Measurements from ENCODE around the gene HAND2. TPM values are rescaled to one million over a fixed set of nuclear protein-coding genes. Genes with fewer than 3 reads are reported as not detected.

Gene HAND2
- total RNA-seq, 4 donors from 2014 or later: 0.96 to 5.0 (median 3.3) TPM

DNA sequence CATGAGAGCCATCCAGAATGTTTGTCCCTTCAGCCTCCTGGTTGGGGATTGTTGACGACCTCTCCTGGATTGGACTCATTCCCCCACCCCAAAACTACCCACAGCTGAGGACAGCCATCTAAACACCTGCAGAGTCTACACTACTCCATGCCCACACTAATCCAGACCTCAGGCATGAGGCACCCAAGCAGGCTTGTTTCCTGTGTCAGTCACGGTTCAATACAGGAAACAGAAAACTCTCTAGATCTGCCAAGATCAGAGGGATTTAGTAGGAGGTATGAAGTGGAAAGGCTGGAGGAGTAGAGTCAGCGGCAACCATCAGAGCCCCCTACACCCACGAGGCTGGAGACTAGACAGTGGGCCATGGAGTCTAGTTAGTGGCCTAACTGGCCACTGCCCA is 37.7 kb downstream of the HAND2 start:
- WGBS: 71% methylated on average over 4 of the region's 4 CpGs
- no peak for DNase-seq (ENCODE audit: low spot score in 2 of 2)

DNA sequence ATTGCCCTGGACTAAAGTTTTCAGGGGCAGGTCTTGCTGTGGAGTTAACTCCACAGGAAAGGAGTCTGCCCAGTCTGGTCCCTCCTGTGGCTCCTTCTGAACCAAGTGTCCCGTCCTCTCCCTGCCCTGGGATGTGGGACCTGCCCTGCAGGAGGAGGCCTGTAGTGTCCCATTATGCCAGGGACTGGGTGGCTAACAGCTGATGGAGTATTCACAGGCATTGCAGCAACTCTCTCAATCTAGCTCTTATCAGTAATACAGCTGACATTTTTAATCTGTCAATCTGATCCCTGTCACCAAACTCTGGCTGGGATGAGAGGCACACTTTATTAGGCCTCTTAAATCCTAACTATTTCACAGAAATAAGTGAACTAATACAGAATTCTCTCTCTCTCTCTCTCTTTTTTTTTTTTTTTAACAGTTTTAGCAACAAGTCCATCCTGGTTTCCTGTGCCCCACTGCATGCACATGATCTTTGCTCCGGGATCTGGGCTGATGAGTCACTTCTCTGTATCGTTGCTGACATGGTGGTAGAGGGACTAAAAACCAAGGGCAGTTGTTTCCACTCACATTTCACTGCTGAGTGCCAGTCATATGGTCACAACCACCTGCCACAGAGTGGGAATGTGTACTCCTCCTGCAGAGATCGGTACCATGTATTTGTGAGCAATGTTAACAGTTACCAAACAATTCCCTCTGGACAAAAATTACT is 39.1 kb downstream of the HAND2 start:
- WGBS: 41% methylated on average over 4 of the region's 4 CpGs
- Histone ChIP-seq H3K27me3 (peaks cover 24% of the 10 kb centered on the region), H3K9me3 (no peaks in the 10 kb centered on the region), H3K27ac (no peak overlapping the region), H3K4me3 (no peak overlapping the region), H3K4me1 (peaks cover 18% of the 10 kb centered on the region), H3K36me3 (no peaks in the 10 kb centered on the region)
- DNase-seq (ENCODE audit: low spot score in 2 of 2): no peak
- TF ChIP-seq POLR2AphosphoS5 (IDR thresholded peaks at IDR 0.05): no peak
- TF ChIP-seq, protein P1, sequence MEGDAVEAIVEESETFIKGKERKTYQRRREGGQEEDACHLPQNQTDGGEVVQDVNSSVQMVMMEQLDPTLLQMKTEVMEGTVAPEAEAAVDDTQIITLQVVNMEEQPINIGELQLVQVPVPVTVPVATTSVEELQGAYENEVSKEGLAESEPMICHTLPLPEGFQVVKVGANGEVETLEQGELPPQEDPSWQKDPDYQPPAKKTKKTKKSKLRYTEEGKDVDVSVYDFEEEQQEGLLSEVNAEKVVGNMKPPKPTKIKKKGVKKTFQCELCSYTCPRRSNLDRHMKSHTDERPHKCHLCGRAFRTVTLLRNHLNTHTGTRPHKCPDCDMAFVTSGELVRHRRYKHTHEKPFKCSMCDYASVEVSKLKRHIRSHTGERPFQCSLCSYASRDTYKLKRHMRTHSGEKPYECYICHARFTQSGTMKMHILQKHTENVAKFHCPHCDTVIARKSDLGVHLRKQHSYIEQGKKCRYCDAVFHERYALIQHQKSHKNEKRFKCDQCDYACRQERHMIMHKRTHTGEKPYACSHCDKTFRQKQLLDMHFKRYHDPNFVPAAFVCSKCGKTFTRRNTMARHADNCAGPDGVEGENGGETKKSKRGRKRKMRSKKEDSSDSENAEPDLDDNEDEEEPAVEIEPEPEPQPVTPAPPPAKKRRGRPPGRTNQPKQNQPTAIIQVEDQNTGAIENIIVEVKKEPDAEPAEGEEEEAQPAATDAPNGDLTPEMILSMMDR (IDR thresholded peaks at IDR 0.05): no peak
- TF ChIP-seq EP300 (IDR thresholded peaks at IDR 0.05): no peak
- TF ChIP-seq POLR2A (IDR thresholded peaks at IDR 0.05): no peak

More for the DNA sequence above, 37.7 kb downstream of the HAND2 start:
- H3K4me3 ChIP-seq: no peak overlapping the region
- H3K4me1 ChIP-seq: peaks cover 18% of the 10 kb centered on the region
- H3K27ac ChIP-seq: no peak overlapping the region
- TF ChIP-seq POLR2A (IDR thresholded peaks at IDR 0.05) (no peak), POLR2AphosphoS5 (IDR thresholded peaks at IDR 0.05) (no peak), EP300 (IDR thresholded peaks at IDR 0.05) (no peak)
- TF ChIP-seq, protein P1 (IDR thresholded peaks at IDR 0.05): no peak
- H3K9me3 ChIP-seq: no peaks in the 10 kb centered on the region
- H3K27me3 ChIP-seq: peaks cover 27% of the 10 kb centered on the region
- H3K36me3 ChIP-seq: no peaks in the 10 kb centered on the region

DNA sequence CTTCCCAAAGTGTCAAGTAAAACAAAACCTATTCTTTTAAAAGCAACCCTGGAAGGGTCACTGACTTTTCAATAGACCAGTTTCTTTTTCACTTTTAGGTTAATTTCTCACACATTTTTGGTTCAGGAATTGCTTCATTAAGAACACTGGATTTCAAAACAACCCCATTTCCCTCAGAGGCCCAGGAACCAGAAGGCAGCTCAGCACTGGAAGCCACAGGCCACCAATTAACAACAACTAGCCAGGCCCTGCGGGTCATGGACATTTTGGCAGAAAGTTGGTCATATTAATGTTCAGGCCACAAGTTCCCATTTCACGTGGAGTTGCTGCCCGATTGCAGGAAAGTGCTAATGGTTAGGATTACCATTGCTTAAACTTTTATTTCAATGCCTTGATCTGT is 39.8 kb downstream of the HAND2 start:
- H3K4me3 ChIP-seq: no peak overlapping the region
- TF ChIP-seq POLR2AphosphoS5 (IDR thresholded peaks at IDR 0.05) (no peak), EP300 (IDR thresholded peaks at IDR 0.05) (no peak), POLR2A (IDR thresholded peaks at IDR 0.05) (no peak)
- TF ChIP-seq, protein P1 (IDR thresholded peaks at IDR 0.05): no peak
- H3K36me3 ChIP-seq: no peaks in the 10 kb centered on the region
- no peaks in the 10 kb centered on the region for H3K9me3 ChIP-seq
- DNase-seq (ENCODE audit: low spot score in 2 of 2): no peak
- H3K27ac ChIP-seq: no peak overlapping the region
- H3K4me1 ChIP-seq: peaks cover 18% of the 10 kb centered on the region
- H3K27me3 ChIP-seq: peaks cover 19% of the 10 kb centered on the region
- 44% methylated on average over 3 of the region's 3 CpGs for WGBS

DNA sequence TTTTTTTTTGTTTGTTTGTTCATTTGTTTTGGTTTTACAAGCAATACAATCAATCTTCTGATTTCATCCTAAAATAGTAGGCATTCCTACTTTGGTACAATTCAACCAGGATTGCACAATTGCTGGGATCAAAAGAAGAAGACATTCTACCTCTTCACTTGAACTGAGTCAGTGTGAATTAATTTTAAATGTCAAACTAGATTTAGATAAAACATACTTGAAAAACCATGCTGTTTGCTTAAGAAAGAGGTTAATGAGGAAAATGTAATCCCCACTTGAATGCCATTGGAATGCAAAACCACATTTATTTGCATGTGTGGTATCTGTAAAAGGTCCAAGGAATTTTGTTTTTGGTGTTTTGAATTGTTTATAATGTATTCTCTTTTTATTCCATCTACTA is 40.5 kb downstream of the HAND2 start:
- Histone ChIP-seq H3K4me3 (no peak overlapping the region), H3K27me3 (peaks cover 13% of the 10 kb centered on the region), H3K36me3 (no peaks in the 10 kb centered on the region), H3K9me3 (no peaks in the 10 kb centered on the region), H3K27ac (no peak overlapping the region), H3K4me1 (peaks cover 16% of the 10 kb centered on the region)
- DNase-seq (ENCODE audit: low spot score in 2 of 2): no peak
- no peak for TF ChIP-seq POLR2AphosphoS5 (IDR thresholded peaks at IDR 0.05)
- TF ChIP-seq POLR2A (IDR thresholded peaks at IDR 0.05): no peak
- TF ChIP-seq, protein P1 (IDR thresholded peaks at IDR 0.05): no peak
- TF ChIP-seq EP300 (IDR thresholded peaks at IDR 0.05): no peak

DNA sequence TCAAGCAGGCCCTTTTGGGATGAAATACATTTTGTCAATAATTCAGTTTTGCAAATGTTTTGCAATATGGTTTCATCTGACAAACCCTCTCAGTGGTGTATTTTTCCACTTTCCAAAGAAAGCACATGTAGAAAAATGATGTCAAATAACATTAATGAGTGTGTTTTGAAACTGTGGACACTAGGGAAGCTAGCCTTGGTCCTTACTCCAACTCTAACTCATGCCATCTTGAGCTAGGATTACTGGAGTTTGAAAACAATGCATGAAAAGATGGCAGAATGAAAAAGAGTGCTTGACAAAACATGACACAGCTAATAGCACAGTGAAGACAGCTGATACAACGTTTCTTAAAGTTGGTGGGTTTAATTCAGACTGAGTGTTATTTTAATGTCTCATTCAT is 41.4 kb downstream of the HAND2 start:
- Histone ChIP-seq H3K4me3 (no peak overlapping the region), H3K9me3 (no peaks in the 10 kb centered on the region), H3K36me3 (no peaks in the 10 kb centered on the region), H3K27me3 (peaks cover 12% of the 10 kb centered on the region), H3K27ac (no peak overlapping the region), H3K4me1 (peaks cover 9% of the 10 kb centered on the region)
- 37% methylated on average over 1 of the region's 1 CpG for WGBS
- TF ChIP-seq, protein P1 (IDR thresholded peaks at IDR 0.05): no peak
- no peak for TF ChIP-seq POLR2AphosphoS5 (IDR thresholded peaks at IDR 0.05)
- TF ChIP-seq POLR2A (IDR thresholded peaks at IDR 0.05): no peak
- TF ChIP-seq EP300 (IDR thresholded peaks at IDR 0.05): no peak
- no peak for DNase-seq (ENCODE audit: low spot score in 2 of 2)
